Measurements from ENCODE around the gene GRB10. TPM values are rescaled to one million over a fixed set of nuclear protein-coding genes. Genes with fewer than 3 reads are reported as not detected.

The GRB10 gene
- total RNA-seq, 2 donors from 2014 or later, result 10.3 to 15.1 TPM

DNA sequence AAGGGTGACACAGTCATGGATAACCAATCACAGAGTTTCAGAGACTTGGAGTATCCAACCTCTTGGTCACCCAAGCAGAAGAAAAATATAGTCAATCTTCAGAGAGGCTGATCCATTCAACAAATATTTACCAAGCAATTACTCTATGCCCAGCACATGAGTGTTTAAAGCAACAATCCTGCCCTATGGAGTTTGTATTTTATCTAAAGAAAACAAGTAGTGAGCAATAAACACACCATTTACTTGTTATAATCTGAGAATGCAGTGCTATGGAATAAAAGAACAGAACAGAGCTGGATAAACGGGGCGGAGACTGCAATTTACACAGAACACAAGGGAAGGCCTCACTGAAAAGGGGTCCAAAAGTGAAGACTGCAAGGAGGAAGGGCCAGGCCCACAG, 63.8 kb downstream of the GRB10 start:
- intact Hi-C loops (cut with DNase I), result no loop called here
- Histone ChIP-seq H3K9ac (ENCODE audit: low read depth in 2 of 2, low read length in 2 of 2) (no peak overlapping the region), H3K9me3 (no peaks in the 10 kb centered on the region), H3K4me1 (peaks cover 4% of the 10 kb centered on the region), H3K36me3 (no peaks in the 10 kb centered on the region), H3K4me3 (no peak overlapping the region), H3K27me3 (no peaks in the 10 kb centered on the region), H3K27ac (no peak overlapping the region)
- TF ChIP-seq, protein P1, sequence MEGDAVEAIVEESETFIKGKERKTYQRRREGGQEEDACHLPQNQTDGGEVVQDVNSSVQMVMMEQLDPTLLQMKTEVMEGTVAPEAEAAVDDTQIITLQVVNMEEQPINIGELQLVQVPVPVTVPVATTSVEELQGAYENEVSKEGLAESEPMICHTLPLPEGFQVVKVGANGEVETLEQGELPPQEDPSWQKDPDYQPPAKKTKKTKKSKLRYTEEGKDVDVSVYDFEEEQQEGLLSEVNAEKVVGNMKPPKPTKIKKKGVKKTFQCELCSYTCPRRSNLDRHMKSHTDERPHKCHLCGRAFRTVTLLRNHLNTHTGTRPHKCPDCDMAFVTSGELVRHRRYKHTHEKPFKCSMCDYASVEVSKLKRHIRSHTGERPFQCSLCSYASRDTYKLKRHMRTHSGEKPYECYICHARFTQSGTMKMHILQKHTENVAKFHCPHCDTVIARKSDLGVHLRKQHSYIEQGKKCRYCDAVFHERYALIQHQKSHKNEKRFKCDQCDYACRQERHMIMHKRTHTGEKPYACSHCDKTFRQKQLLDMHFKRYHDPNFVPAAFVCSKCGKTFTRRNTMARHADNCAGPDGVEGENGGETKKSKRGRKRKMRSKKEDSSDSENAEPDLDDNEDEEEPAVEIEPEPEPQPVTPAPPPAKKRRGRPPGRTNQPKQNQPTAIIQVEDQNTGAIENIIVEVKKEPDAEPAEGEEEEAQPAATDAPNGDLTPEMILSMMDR (IDR thresholded peaks at IDR 0.05), result no peak
- no peak for DNase-seq

GRCh38 chr7:50718311-50718710, 64.4 kb downstream of the GRB10 start:
- H3K27me3 ChIP-seq, result no peaks in the 10 kb centered on the region
- H3K27ac ChIP-seq, result no peak overlapping the region
- no peaks in the 10 kb centered on the region for H3K9me3 ChIP-seq
- no peak for DNase-seq
- no peak overlapping the region for H3K4me3 ChIP-seq
- intact Hi-C loops (cut with DNase I), result no loop called here
- TF ChIP-seq, protein P1 (IDR thresholded peaks at IDR 0.05), result no peak
- no peaks in the 10 kb centered on the region for H3K36me3 ChIP-seq
- peaks cover 4% of the 10 kb centered on the region for H3K4me1 ChIP-seq
- no peak overlapping the region for H3K9ac ChIP-seq (ENCODE audit: low read depth in 2 of 2, low read length in 2 of 2)

- Histone ChIP-seq H3K9ac (ENCODE audit: low read depth in 2 of 2, low read length in 2 of 2) (no peak overlapping the region), H3K36me3 (no peaks in the 10 kb centered on the region), H3K4me1 (peaks cover 4% of the 10 kb centered on the region), H3K9me3 (no peaks in the 10 kb centered on the region), H3K27me3 (no peaks in the 10 kb centered on the region), H3K27ac (no peak overlapping the region), H3K4me3 (no peak overlapping the region)
- intact Hi-C loops (cut with DNase I), result no loop called here
- no peak for DNase-seq
- TF ChIP-seq, protein P1 (IDR thresholded peaks at IDR 0.05), result no peak
These were observed 65.5 kb downstream of the GRB10 start for GRCh38 chr7:50717181-50717580.

GRCh38 chr7:50714857-50715256, 67.8 kb downstream of the GRB10 start:
- Histone ChIP-seq H3K4me3 (no peak overlapping the region), H3K27me3 (no peaks in the 10 kb centered on the region), H3K9me3 (no peaks in the 10 kb centered on the region), H3K4me1 (peaks cover 4% of the 10 kb centered on the region), H3K9ac (ENCODE audit: low read depth in 2 of 2, low read length in 2 of 2) (no peak overlapping the region), H3K36me3 (no peaks in the 10 kb centered on the region), H3K27ac (no peak overlapping the region)
- intact Hi-C loops (cut with DNase I), result no loop called here
- TF ChIP-seq, protein P1 (IDR thresholded peaks at IDR 0.05), result no peak
- DNase-seq, result no peak

GRCh38 chr7:50713123-50713965, 69.4 kb downstream of the GRB10 start:
- Histone ChIP-seq H3K36me3 (no peaks in the 10 kb centered on the region), H3K27ac (no peak overlapping the region), H3K9ac (ENCODE audit: low read depth in 2 of 2, low read length in 2 of 2) (no peak overlapping the region), H3K9me3 (no peaks in the 10 kb centered on the region), H3K27me3 (no peaks in the 10 kb centered on the region), H3K4me1 (no peaks in the 10 kb centered on the region), H3K4me3 (no peak overlapping the region)
- intact Hi-C loops (cut with DNase I), result no loop called here
- no peak for DNase-seq
- TF ChIP-seq, protein P1 (IDR thresholded peaks at IDR 0.05), result no peak

Data from colonic mucosa (tissue), 4 donors.